GM19043 (cell line): Measurements from ENCODE around the gene MRPL37.
"Not testable (repeated sequence)": the region's sequence is repeated elsewhere in the genome, so short reads cannot be mapped to it uniquely, and the experiment has no call there.

Experiments
- ATAC-seq: cut with Tn5 transposase; IDR thresholded peaks from one replicate; pipeline ENCODE4 v1.9.1; 2021; ENCODE audit warnings: low read depth; ENCODE audit not compliant: unreplicated experiment

MRPL37 gene

DNA sequence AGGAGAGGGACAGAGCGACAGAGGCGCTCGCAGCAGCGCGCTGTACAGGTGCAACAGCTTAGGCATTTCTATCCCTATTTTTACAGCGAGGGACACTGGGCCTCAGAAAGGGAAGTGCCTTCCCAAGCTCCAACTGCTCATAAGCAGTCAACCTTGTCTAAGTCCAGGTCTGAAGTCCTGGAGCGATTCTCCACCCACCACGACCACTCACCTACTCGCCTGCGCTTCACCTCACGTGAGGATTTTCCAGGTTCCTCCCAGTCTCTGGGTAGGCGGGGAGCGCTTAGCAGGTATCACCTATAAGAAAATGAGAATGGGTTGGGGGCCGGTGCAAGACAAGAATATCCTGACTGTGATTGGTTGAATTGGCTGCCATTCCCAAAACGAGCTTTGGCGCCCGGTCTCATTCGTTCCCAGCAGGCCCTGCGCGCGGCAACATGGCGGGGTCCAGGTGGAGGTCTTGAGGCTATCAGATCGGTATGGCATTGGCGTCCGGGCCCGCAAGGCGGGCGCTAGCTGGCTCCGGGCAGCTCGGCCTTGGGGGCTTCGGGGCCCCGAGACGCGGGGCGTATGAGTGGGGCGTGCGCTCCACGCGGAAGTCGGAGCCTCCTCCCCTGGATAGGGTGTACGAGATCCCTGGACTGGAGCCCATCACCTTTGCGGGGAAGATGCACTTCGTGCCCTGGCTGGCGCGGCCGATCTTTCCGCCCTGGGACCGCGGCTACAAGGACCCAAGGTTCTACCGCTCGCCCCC, at the start of gene MRPL37, which contains the start of gene CYB5RL:
MRPL37 (plus strand) TSS at position 403 of the 754 bp plus-strand sequence; CDS start at position 480, 77 bp downstream.
CYB5RL (minus strand) TSS at position 266 of the 754 bp plus-strand sequence. CDS start 4,414 bp downstream, outside the sequence.
- ATAC-seq: peak; percentile 96

DNA sequence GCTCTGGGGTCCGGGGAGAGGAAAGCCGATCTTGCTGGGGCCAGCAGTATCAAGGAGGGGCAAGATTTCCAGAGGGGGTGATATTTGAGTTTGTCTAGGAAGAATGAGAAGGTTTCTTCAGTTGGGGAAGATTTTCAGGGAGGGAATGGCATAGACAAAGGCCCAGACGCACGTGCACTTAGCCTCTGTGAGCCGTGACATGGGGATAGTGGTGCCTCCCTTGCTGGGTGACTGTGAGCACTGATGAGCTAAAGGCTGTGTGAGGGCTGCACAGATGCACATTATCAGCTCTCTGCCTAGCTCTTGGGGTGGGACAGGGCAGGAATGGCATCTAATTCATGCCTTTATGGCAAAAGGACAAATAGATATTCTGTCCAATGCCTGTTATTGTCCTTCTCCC, 49.0 kb upstream of the MRPL37 start:
- ATAC-seq: no peak

DNA sequence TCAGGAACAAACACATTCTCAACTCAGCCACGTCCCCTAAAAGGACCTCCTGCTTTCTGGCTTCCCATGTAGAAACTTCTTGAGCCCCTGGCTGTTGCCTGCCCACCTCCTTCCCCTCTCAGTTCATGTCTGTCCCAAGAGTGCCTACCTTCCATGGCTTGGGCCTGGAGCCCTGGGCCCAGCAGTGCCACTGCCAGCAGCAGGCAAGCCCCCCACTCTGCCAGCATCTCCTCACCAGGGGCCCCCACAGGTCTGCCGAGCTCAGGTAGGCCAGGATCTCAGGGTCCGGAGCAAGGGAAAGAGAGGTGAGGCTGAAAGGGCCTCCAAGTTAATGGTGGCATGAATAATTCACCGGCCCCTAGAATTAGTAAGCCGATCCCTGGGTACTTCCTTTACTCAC, 47.3 kb upstream of the MRPL37 start, which contains the start of gene CDCP2:
CDCP2 (minus strand) TSS at position 305 of the 400 bp plus-strand sequence; CDS start at position 227, 78 bp downstream.
- ATAC-seq: no peak

DNA sequence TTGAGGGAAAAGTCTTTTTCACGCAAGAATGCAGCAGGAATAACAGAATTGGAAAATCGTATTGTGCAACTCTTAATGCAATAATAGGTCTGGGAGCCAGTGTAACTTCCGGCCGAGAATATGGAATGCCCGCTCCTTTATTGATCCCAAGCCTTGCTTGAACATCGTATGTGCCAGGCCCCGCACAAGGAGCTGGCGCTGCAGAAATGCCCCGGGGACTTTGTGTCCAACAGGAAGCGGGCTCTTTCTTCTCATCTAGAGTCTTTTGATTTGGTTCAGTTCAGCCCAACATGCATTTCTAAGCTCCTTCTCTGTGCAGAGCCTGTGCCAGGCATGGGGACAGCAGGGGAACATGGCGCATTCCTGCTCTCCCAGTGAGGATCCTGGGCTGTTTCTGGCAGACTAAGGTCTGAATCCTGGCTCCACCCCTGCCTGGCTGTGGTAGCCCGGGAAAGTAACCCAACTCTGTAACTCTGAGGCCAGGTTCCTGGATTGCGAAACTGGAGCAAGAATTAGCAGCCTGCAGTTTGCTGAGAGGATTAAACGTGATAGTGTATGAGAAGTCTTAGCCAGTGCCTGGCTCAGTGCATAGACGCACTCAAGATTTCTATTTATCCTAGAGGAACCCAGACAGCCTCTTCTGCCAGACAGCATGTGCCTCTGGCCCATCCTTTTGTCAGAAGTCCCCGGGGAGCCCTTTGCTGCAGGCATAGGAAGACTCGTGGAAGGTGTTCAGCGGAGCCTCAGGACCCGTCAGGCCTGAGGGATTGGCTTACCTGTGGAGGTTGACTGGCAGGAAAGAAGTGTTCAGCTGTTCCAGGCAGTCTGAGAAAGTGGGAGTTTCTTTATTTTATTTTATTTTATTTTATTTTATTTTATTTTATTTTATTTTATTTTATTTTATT, 46.2 kb upstream of the MRPL37 start:
- no peak for ATAC-seq

DNA sequence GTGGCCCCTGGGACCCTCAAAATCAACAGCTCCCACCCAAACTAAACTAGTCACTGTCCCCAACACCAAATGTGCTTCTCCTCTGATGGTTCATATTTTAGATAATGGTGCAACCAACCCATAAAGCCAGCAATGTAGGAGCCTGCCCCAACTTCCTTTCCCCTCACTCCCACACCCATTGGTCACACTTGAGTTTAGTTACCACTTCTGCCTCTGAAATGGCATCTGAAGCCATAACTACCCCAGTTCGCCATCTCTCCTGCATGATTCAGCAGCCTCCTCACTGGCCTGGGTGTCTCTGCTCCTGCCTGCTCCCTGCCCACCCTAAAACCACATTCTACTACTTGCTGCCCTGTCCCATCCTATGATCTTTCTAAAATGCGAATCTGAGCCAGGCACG, 43.8 kb upstream of the MRPL37 start:
- ATAC-seq: no peak

DNA sequence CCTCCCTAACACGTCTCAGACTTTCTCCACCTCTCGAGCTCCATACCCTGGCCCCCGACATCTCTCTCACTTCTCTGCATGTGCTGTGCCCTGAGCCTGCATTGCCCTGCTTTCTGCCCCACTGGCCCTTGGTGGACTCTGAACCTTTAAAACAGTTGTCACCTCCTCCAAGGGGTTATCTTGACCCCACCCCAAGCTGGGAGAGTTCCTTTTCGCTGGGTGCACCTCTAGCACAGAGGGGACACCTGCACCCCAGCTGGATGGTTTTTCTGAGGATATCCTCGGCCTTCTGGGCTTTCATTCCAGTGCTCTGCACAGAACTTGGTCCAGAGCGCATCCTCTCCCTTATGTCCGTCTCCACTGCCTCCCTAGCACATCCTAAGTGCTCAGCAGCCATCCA, 43.0 kb upstream of the MRPL37 start:
- ATAC-seq: no peak

DNA sequence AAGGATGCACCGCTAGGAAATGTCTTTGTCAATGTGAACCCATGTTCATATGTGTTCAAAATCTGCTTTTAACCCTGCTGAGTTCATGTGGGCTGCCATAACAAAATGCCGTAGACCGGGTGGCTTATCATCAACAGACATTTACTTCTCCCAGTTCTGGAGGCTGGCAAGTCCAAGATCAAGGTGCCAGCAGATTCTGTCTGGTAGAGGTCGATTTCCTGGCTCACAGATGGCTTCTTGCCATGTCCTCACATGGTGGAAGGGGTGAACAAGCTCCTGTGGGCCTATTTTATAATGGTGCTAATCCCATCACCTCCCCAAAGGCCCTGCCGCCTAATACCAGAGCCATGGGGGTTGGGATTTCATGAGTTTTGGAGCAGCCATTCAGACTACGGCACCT, 42.6 kb upstream of the MRPL37 start:
- no peak for ATAC-seq

DNA sequence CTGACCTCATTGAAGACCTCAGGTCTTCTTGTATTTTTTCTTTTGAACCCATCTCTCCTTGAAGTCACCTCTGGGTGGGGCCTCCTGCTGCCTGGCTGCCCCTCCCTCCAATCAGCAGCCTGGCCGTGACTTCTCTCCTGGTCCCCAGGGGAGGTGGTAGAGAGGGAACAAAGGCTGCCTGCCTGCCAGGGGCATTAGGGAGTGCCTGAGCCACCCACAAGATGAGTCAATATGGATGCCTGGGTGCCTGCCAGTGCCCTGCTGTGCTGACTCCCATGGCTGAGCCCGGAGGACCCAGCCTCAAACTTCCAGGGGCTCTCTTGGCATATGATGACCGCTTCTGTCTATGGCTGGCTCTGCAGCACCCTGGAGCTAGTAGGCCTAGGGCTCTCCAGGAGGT, 41.9 kb upstream of the MRPL37 start:
- ATAC-seq: no peak

DNA sequence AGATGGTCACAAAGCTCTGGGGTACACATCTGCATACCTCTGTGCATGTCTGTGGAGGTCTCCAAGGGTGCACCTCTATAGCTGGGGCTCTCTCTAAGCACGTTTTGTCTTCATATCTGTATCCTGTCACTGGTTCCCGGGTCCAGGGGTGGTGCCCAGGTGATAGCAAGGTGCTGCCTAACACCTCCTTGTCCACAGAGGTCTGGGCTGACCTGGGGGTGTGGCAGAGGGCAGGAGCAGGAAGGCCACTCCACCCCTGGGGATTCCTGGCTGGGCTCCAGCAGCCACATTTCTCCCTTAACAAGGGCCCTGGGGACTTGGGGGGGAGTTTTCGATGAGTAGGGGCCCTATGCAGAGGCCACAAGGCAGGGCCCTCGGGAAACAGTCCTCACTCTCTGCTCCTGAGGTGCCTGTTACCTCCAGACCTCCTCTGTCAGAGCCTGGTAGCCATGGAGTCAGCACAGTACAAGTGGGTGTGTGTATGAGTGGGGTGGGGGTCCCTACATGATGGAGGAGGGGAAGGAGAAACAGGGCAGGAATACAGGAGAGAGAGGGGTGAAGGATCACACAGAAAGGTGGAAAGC, 40.1 kb upstream of the MRPL37 start:
- no peak for ATAC-seq

DNA sequence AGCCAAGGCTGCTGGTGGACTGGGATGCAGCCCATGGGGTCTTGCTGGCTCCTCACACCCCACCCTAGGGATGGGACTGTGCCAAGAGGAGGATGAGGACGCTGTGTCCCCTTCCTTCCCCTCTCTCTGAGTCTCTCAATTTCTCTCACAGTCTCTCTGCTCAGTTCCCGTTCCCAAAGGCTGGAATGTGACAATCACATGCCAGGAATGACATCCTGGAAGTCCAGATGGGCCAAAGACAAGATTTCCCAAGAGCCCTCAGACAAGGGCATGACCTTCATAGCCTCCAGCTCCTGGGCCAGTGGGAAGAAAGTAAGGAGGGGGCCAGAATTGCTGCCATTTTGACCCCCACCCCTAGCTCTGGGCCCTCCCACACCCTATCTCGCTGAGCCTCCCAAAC, 39.6 kb upstream of the MRPL37 start:
- no peak for ATAC-seq

DNA sequence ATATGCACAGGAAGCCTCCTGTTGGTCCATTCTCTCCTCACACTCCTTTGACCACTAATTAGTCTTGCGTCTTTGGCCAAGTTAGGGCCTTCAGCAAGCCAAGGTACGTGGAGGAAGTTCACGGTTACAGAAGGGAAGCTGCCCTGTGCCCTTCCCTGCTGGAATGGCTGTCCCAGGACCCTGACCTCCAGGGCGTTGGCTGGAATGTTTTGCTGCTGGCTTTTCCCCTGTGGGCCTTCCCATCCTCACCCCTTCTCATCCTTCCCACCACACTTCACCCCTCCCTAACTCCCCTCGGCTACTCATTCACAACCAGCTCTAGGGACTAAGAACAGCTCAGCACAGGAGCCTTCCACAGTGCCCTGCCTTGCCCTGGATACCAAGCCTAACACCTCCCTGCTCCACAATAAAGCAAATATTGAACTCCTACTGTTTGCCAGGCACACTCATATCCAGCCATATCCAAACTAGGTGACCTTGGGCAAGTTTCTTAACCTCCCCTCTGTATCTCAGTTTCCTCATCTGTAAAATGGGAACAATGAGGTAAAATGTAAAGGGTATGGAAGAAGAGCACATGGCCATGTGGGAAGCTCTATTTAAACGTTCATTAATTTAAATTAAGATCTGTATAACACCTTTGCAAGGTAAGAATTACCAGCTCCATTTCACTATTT, 38.3 kb upstream of the MRPL37 start:
- no peak for ATAC-seq

DNA sequence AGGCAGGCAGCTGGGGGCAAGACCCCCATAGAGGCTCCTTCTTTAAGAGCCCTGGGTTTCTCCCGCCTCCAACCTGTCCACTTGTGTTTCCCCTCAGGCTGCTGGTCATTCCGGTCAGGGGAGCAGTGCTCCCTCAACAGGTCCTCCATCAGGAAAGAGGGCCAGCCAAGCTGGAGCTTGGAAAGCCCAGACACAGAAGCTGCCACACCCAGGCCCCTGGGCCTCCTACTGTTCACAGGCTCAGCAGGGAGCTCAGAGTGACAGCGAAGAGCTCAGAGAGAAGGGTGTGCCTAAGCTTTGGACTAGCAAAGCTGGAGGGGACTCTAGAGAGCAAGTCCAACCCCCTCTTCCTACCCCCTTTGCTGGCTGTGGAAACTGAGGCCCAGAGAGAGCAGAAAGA, 36.9 kb upstream of the MRPL37 start:
- ATAC-seq: no peak

DNA sequence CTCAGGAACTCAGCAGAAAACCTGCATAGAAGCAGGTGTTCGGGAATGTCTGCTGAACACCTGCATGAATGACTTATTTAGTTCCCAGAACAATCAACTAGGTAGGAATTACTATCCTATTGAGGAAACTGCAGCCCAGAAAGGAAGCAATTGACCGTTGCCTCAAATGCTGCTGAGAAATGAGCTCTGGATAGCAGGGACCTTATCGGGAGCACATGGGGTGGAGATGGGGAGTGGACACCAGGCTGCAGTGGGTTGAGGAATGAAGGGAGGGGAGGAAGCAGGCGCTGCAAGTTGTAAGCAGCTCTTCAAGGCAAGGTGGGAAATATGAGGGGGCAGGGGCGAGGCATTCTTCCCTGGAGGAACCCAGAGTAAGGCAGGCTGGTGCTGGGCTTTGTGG, 36.4 kb upstream of the MRPL37 start:
- no peak for ATAC-seq

DNA sequence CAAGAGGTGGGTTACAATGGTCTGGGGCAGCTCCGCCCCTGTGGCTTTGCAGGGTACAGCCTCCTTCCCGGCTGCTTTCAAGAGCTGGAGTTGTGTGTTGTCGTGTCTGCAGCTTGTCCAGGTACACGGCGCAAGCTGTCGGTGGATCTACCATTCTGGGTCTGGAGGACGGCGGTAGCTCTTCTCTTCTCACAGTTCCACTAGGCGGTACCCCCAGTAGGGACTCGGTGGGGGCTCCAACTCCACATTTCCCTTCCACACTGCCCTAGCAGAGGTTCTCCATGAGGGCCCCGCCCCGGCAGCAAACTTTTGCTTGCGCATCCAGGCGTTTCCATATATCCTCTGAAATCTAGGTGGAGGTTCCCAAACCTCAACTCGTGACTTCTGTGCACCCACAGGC, 34.8 kb upstream of the MRPL37 start:
- no peak for ATAC-seq

DNA sequence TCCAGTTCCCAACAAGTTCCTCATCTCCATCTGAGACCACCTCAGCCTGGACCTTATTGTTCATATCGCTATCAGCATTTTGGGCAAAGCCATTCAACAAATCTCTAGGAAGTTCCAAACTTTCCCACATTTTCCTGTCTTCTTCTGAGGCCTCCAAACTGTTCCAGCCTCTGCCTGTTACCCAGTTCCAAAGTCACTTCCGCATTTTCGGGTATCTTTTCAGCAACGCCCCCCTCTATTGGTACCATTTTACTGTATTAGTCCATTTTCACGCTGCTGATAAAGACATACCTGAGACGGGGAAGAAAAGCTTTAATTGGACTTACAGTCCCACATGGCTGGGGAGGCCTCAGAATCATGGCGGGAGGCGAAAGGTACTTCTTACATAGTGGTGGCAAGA, 33.6 kb upstream of the MRPL37 start:
- not testable (repeated sequence) for ATAC-seq

DNA sequence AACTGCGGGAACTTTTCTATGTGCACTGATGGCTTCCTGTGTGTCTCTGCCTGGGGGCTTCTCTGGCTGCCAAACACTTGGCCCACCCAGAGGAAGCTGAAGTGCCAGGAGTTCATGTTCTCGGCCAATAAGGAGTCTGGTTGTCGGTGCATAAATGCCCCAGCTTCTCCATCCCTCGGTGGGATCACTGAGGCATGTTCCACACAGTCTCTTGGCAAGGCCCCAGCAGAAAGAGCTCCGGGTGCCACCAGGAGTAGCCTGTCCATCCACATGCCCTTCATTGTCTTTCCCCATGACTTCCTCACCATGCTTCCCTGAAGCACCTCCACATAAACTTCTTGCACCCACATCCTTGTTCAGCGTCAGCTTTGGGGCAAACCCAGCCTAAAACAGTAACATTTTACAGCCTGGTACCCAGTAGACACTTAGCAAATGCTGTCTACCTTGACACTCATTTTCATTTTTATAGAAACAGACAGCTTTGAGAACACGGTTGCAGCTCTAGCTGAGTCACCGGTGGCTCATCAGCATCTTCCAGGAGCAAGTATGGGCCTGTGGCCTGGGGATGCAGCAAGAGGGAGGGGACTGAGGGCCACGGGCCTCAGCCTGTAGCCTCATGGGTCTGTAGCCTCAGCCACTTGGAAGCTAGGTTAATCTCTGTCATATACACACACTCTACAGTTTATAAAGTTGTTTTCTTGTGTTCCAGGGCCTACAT, 32.4 kb upstream of the MRPL37 start:
- ATAC-seq: no peak

DNA sequence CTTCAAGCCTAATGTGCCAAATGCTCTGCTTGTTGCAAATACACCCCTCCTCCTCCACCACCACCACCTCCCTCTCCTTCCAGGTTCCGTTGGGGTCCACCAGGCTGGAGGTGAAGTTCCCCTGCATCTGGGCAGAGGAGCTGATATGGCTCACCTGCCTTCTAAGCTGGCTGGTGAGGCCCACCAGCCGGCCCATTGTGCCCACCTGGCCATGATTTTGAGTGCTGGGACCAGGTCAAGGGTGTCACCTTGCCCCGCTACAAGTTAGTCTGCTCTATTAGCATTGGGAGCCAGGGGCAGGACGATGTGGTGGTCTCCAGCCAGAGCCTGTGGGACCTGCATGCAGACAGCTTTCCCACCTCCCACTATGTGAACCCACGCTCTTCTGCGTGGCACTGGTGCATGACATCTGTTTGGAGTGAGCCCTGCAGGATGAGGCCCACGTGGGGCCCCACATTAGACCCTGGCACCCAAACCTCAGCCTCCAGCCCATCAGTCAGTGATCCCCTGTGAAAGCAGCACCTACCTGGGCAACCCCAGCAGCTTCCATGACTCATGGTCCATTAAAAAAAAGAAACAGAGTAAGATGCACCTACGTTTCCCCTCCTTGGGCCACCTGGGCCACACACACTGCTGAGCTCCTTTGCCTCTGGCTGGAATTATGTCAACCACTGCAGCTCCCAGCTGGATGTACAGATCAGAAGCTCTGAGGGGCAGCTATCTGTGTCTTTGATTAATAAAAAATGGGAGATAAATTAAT, 31.6 kb upstream of the MRPL37 start:
- ATAC-seq: no peak

DNA sequence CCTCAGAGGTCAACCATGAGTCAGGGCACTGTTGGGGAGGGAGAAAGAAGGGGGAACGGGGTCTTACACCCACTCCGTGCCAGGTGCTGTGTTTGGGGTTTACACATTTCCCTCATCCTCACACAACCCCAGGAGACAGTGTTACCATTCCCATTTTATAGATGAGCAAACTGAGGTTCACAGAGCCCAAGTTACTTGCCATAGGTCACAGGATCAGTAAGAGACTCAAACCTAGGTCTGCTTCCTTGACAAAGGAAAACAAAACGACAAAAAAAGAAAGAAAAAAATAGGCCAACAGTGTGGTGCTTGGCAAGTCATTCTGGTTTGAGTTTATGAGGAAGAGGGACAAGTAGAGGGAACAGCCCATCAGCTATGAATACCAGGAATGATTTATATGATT, 30.9 kb upstream of the MRPL37 start:
- no peak for ATAC-seq

DNA sequence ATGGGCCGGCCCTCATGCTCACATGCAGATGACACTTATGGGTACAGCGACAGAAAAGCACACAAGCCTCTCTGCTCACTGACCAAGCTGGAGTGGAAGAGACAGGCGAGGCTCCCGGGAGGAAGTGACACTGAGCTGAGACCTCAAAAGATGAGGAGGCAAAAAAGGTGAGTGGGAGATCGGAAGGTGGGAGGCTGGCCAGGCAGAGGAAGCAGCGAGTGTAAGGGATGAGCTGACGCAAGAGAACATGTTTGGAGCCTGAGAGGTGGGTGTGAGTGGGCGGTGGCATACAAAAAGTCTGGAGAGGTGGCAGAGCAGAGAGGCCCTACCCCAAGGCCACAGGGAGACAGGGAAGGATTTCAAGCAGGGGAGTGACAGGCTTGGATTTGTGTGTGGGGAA, 29.0 kb upstream of the MRPL37 start:
- no peak for ATAC-seq
